GM23338 (cell line): ENCODE results near the gene CSNK1A1. TPM values are rescaled to one million over a fixed set of nuclear protein-coding genes. Genes with fewer than 3 reads are reported as not detected.

Experiments
- ATAC-seq: fragments of 200-7000 bp; cut with Tn5 transposase; 3 replicates; pipeline ENCODE4 v1.9.1; 2020
- DNase-seq: peaks from one replicate; pipeline ENCODE4 v3.0.0-alpha.2; 2015; ENCODE audit warnings: low spot score
- H2AFZ ChIP-seq: fragments of 200-600 bp; sonication (generic); 2 replicates; pipeline ENCODE4 v1.8.0; 2016; ENCODE audit warnings: antibody characterized with exemption, mild to moderate bottlenecking, moderate library complexity
- H3F3A ChIP-seq: fragments of 200-600 bp; sonication (generic); replicated peaks from 2 replicates; pipeline ENCODE4 v1.8.0; 2017; ENCODE audit warnings: antibody characterized with exemption, mixed run types, low read depth
- H3K27ac ChIP-seq: fragments of 200-600 bp; sonication (generic); 2 replicates; pipeline ENCODE4 v1.6.1; 2016; ENCODE audit warnings: low read depth
- H3K27me3 ChIP-seq: fragments of 200-600 bp; sonication (generic); 2 replicates; pipeline ENCODE4 v1.8.0; 2016; ENCODE audit warnings: mild to moderate bottlenecking, mixed run types, moderate library complexity; ENCODE audit not compliant: insufficient read depth
- H3K36me3 ChIP-seq: fragments of 200-600 bp; sonication (generic); 2 replicates; pipeline ENCODE4 v1.8.0; 2016; ENCODE audit warnings: mild to moderate bottlenecking; ENCODE audit not compliant: insufficient read depth
- H3K4me1 ChIP-seq: fragments of 200-600 bp; sonication (generic); 2 replicates; pipeline ENCODE4 v1.8.0; 2016; ENCODE audit warnings: mild to moderate bottlenecking, moderate library complexity; ENCODE audit not compliant: insufficient read depth
- H3K4me2 ChIP-seq: fragments of 200-600 bp; sonication (generic); 2 replicates; pipeline ENCODE4 v1.7.1; 2017; ENCODE audit warnings: mixed run types
- H3K4me3 ChIP-seq: fragments of 200-600 bp; sonication (generic); 2 replicates; pipeline ENCODE4 v1.6.1; 2016; ENCODE audit warnings: mixed run types
- H3K79me2 ChIP-seq: fragments of 200-600 bp; sonication (generic); replicated peaks from 2 replicates; pipeline ENCODE4 v1.8.0; 2017; ENCODE audit warnings: mild to moderate bottlenecking; ENCODE audit not compliant: insufficient read depth
- H3K9me2 ChIP-seq: fragments of 200-600 bp; sonication (generic); 2 replicates; pipeline ENCODE4 v1.8.0; 2017; ENCODE audit not compliant: insufficient read depth
- H4K20me1 ChIP-seq: fragments of 200-600 bp; sonication (generic); replicated peaks from 2 replicates; pipeline ENCODE4 v1.8.0; 2017; ENCODE audit warnings: mild to moderate bottlenecking; ENCODE audit not compliant: insufficient read depth
- H3K27ac Mint-ChIP-seq: 2 replicates; pipeline ENCODE4 v1.8.0; 2020; ENCODE audit warnings: inconsistent platforms, mild to moderate bottlenecking, moderate library complexity, mixed read lengths
- H3K27me3 Mint-ChIP-seq: 3 replicates; pipeline ENCODE4 v1.8.0; 2022; ENCODE audit warnings: low read depth, mild to moderate bottlenecking, moderate library complexity, mixed read lengths, inconsistent platforms; ENCODE audit not compliant: insufficient read depth, poor library complexity
- H3K36me3 Mint-ChIP-seq: 3 replicates; pipeline ENCODE4 v1.8.0; 2021; ENCODE audit warnings: low read depth, mild to moderate bottlenecking, inconsistent platforms, moderate library complexity, mixed read lengths
- H3K4me1 Mint-ChIP-seq: 3 replicates; pipeline ENCODE4 v1.8.0; 2020; ENCODE audit warnings: mild to moderate bottlenecking, inconsistent platforms, mixed read lengths
- H3K4me3 Mint-ChIP-seq: 3 replicates; pipeline ENCODE4 v1.8.0; 2021; ENCODE audit warnings: moderate library complexity, mild to moderate bottlenecking, inconsistent platforms, mixed read lengths
- H3K9me3 Mint-ChIP-seq: 3 replicates; pipeline ENCODE4 v1.8.0; 2020; ENCODE audit warnings: moderate library complexity, mild to moderate bottlenecking, inconsistent platforms, mixed read lengths
- CREB1 ChIP-seq: fragments of 250-450 bp; sonication (Bioruptor Pico); IDR thresholded peaks from 2 replicates; pipeline ENCODE4 v1.5.0; 2020; ENCODE audit warnings: low read depth, mild to moderate bottlenecking, moderate library complexity
- EZH2 ChIP-seq: fragments of 200-600 bp; sonication (generic); IDR thresholded peaks from one replicate; pipeline ENCODE4 v1.8.0; 2017; ENCODE audit warnings: antibody characterized with exemption, mild to moderate bottlenecking, low read depth; ENCODE audit not compliant: unreplicated experiment
- EZH2phosphoT487 ChIP-seq: fragments of 200-600 bp; sonication (generic); IDR thresholded peaks from one replicate; pipeline ENCODE4 v1.8.1; 2018; ENCODE audit warnings: antibody characterized with exemption; ENCODE audit not compliant: unreplicated experiment
- NANOG ChIP-seq: IDR thresholded peaks from 2 replicates; pipeline ENCODE4 v1.6.1; 2016; ENCODE audit warnings: antibody characterized with exemption, borderline replicate concordance
- REST ChIP-seq: IDR thresholded peaks from one replicate; pipeline ENCODE4 v1.6.1; 2018; ENCODE audit warnings: antibody characterized with exemption; ENCODE audit not compliant: unreplicated experiment
- STAT1 ChIP-seq: IDR thresholded peaks from one replicate; pipeline ENCODE4 v1.6.1; 2016; ENCODE audit warnings: antibody characterized with exemption; ENCODE audit not compliant: unreplicated experiment
- ZNF114 ChIP-seq: fragments of 250-450 bp; sonication (Bioruptor Pico); IDR thresholded peaks from 2 replicates; pipeline ENCODE4 v1.5.0; 2020; ENCODE audit warnings: mild to moderate bottlenecking, moderate library complexity
- ZNF331 ChIP-seq: fragments of 250-450 bp; sonication (Bioruptor Pico); IDR thresholded peaks from 2 replicates; pipeline ENCODE4 v1.5.0; 2020; ENCODE audit warnings: low read depth, mild to moderate bottlenecking, moderate library complexity
- ZNF462 ChIP-seq: fragments of 250-450 bp; sonication (Bioruptor Pico); IDR thresholded peaks from 2 replicates; pipeline ENCODE4 v1.5.0; 2020; ENCODE audit warnings: mild to moderate bottlenecking, moderate library complexity
- polyA plus RNA-seq: library from polyadenylated mRNA; unstranded; fragments of >200 nt; fragmentation: Nextera tagmentation; extraction: Ambion mirVana; gene quantifications from 2 replicates; pipeline ENCODE4 v1.2.1, GENCODE V29; 2016
- total RNA-seq: library from RNA; depleted of rRNA; stranded (reverse); fragments of >200 nt; shearing (Covaris generic); gene quantifications from 2 replicates; pipeline ENCODE4 v1.2.3, GENCODE V29; 2014
- TF ChIP-seq, protein P1 (sequence below): IDR thresholded peaks from 2 replicates; pipeline ENCODE4 v1.6.1; 2016; ENCODE audit warnings: antibody characterized with exemption

The CSNK1A1 gene
- total and polyA plus RNA-seq, 2 experiments from 2014 or later = 110 to 233 TPM

DNA sequence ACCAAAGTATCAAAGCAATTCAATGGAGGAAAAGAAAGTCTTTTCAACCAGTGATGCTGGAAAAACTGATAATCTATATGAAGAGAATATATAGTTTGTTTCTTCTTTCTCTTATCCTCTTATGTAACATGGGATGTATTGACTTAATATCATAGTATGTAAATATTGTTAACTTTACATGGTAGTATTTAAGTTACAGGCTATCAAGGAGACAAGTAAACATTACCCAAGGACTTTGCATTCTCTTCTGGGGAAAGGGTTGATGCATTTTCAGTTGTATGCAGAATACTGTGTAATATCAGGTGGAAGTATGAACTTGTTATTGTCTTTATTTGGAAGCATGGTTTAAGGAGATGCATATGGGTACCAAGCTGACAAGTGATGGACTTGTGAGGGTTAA is 20.9 kb upstream of the CSNK1A1 start:
- no peaks in the 10 kb centered on the region for H3K9me3 Mint-ChIP-seq
- no peaks in the 10 kb centered on the region for H4K20me1 ChIP-seq

More for the DNA sequence above, 20.9 kb upstream of the CSNK1A1 start:
- TF ChIP-seq STAT1 (no peak), ZNF462 (CRISPR knock-in tag) (no peak), EZH2 (no peak), ZNF331 (CRISPR knock-in tag) (no peak), CREB1 (CRISPR knock-in tag) (no peak), NANOG (no peak), REST (no peak), ZNF114 (no peak), EZH2phosphoT487 (no peak)
- TF ChIP-seq, protein P1, sequence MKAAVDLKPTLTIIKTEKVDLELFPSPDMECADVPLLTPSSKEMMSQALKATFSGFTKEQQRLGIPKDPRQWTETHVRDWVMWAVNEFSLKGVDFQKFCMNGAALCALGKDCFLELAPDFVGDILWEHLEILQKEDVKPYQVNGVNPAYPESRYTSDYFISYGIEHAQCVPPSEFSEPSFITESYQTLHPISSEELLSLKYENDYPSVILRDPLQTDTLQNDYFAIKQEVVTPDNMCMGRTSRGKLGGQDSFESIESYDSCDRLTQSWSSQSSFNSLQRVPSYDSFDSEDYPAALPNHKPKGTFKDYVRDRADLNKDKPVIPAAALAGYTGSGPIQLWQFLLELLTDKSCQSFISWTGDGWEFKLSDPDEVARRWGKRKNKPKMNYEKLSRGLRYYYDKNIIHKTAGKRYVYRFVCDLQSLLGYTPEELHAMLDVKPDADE = no peak
- H3K27ac ChIP-seq = no peak overlapping the region
- H3K27me3 Mint-ChIP-seq = no peaks in the 10 kb centered on the region
- no peaks in the 10 kb centered on the region for H3K79me2 ChIP-seq
- no peak for ATAC-seq
- H3K4me2 ChIP-seq = no peak overlapping the region
- H3K4me3 Mint-ChIP-seq = no peak overlapping the region
- H3K4me1 Mint-ChIP-seq = no peaks in the 10 kb centered on the region
- no peak overlapping the region for H3K4me3 ChIP-seq
- H2AFZ ChIP-seq = no peak overlapping the region
- no peaks in the 10 kb centered on the region for H3F3A ChIP-seq
- no peak for DNase-seq
- no peaks in the 10 kb centered on the region for H3K9me2 ChIP-seq
- H3K4me1 ChIP-seq = no peaks in the 10 kb centered on the region
- no peaks in the 10 kb centered on the region for H3K36me3 Mint-ChIP-seq
- H3K27me3 ChIP-seq = no peaks in the 10 kb centered on the region
- no peak overlapping the region for H3K27ac Mint-ChIP-seq
- H3K36me3 ChIP-seq = no peaks in the 10 kb centered on the region
